CD4-positive, alpha-beta T cell treated with Interferon gamma for 1 hour (primary cell): ENCODE measurements around the gene LRPPRC.
A peak's percentile ranks its signal among the peaks of the same experiment; 100 is the strongest.

Experiments used
- DNase-seq: peaks from one replicate; pipeline ENCODE4 v3.0.0-alpha.2; 2020

Gene LRPPRC

GRCh38 chr2:43905871-43906270, 89.9 kb downstream of the LRPPRC start:
- no peak for DNase-seq

DNA sequence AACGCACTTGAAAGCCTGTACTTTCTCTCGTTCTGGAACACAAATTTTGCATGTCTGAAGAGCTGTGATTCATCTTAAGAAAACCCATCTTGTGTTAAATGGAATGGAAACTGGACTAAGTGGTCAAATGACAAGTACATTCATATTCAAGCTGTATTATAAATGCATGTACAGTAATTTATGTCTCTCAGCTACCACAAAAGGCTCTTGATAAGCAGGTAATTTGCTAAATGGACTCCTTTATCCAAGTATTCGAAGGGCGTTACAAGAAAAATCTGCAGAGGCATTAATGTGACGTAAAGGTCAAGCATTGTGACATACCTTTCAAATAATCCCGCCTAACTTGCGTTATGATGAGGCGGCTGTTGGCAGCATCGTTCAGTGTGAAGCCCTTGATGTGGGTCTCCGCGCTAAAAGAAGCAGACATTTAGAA, 90.4 kb downstream of the LRPPRC start:
- no peak for DNase-seq

DNA sequence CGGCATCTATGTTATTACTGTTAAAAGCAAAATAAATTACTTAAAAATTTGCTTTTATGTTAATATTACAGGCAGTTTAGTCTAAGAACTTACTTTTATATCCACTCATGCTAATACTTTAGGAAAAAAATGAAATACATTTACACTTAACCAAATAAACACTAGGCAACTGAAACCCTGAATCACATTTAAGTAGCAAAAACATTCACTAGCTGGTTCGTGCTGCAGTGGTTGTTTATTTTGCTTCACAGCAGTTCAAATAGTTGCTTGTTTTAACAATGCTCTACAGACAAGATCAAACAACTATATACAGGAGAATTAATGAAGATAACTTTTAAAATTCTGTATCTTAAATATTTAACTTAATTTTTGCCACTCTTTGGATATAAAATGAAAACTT, 96.2 kb downstream of the LRPPRC start:
- DNase-seq, result no peak

DNA sequence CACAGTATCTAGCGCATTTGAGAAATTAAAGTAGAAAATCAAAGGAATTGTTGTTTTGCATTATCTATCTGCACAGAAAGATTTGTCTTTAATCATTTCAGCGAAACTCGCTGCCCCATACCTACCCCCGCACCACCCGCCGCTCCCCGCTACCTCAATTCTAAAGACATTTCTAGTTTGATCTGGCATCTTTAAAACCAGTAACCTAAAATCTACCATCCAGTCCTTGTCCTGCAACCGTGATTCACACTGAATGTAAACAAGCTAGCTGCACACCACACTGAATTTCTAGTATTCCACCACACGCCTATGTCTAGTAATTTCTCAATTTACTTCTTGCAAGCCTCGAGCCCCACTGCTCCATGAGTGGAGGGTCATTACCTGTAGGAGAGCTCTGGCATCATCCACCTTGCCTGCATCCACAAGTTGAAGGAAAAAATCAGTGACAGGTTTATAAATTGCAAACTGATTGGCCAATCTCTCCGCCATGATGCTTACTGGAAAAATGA, 96.9 kb downstream of the LRPPRC start:
- DNase-seq, result no peak

GRCh38 chr2:43898134-43898837, 97.5 kb downstream of the LRPPRC start:
- no peak for DNase-seq

- no peak for DNase-seq
These were observed 98.3 kb downstream of the LRPPRC start for GRCh38 chr2:43897492-43897891.

GRCh38 chr2:43896906-43897305, 98.9 kb downstream of the LRPPRC start:
- DNase-seq, result no peak

GRCh38 chr2:43894743-43895142, 101.0 kb downstream of the LRPPRC start:
- DNase-seq, result no peak

DNA sequence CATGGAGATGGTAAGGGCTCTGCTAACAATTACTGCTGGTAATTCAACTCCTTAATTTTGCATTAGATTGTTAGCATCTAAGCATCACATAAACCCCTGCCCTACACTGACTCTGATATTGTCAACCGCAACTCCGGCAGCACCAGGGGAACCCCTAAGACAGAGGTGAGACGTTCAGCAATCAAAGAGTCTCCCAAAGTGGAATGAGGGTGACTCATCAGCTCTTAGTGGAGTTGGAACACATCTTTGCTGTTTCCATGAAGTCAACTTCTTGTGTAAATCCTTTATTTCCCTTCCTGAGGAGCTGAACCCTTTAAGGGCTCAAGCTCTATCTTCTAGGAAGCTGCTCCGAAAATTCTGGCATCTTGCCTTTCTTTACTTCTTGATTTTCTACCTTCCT, 104.9 kb downstream of the LRPPRC start:
- DNase-seq, result no peak

DNA sequence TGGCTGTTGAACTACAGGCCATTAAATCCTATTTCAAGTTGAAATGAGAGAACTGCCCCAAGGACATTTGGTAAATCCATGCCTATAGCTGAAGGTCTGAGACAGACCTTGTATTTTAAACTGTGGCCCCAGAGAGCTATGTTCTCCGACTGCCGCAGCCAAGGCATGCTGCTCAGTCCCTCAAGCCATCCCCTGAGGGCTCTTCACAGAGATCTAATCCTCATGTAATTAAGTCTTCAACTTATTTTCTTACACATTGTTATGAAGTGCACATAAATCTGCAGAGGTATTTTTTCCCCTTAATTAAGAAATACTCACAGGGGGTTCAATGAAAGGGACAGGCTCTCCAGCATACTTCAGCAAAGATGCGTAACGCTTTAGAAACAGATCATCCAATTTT, 106.4 kb downstream of the LRPPRC start:
- no peak for DNase-seq

DNA sequence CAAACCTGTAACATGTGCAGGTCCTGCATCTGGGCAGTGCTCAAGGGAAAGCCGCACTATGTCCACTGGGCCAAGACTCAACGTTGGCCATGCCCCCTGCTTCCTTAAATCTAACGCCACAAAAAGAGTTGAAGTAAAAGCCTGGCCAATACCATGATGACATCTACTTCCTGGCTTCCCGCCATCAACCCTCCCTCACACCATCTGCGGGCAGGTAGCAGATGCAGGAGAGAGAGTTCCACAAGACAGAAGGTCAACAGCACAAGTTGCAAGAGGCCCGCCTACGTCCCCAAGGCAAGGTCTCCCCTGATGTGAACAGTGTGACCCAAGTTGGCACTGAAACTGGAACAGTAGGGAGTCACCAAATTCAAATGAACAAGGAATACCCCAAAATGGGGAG, 108.6 kb downstream of the LRPPRC start:
- DNase-seq, result no peak

DNA sequence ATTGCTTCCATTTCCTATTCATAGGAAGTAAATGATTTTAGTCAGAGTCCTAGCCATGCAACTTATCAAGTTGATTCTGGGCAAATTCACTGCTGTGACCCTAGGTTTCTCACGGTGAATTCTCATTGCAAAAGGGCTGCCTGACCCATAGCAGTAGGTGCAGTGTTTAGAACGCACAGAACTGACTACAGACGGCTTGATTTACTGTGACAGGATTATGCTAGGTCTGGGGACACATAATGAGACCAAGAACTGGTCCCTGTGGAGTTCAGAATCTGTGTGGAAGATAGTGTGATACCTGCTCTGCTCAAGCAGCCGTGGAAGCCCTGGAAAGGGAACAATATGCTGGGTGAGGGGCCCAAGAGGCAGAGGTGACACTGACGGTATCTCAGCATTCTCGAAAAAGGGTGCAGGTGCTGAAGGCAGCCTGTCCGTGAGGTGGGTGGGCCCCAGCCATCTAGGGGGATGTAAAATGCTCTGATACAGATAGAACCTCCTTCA, 110.6 kb downstream of the LRPPRC start:
- DNase-seq, result no peak

GRCh38 chr2:43884689-43885088, 111.1 kb downstream of the LRPPRC start:
- DNase-seq, result no peak

GRCh38 chr2:43882312-43882711, 113.5 kb downstream of the LRPPRC start:
- no peak for DNase-seq

GRCh38 chr2:43880952-43881351, 114.8 kb downstream of the LRPPRC start:
- no peak for DNase-seq

GRCh38 chr2:43880471-43880870, 115.3 kb downstream of the LRPPRC start:
- DNase-seq, result no peak

DNA sequence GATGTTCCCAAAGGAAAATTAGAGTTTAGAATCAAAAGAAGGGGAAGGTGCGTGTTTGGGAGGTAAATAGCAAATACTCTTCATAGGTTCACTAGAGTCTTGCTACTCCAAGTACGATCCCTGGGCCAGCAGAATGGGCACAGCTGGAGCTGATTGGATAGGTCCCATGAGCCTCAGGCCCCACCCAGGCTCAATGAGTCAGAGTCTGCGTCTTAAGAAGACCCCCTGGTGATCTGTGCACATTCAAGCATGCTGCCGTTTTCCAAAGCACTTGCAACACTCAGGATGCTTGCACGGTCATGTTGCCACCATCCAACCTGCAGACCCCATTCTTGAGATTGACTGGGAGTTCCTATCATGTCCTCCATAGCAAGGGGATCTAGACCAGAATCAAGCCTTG, 116.5 kb downstream of the LRPPRC start:
- DNase-seq, result no peak

GRCh38 chr2:43877782-43878464, 117.9 kb downstream of the LRPPRC start:
- peak; percentile 29 for DNase-seq

GRCh38 chr2:43874776-43875451, 120.9 kb downstream of the LRPPRC start:
- no peak for DNase-seq

GRCh38 chr2:43872151-43872550, 123.6 kb downstream of the LRPPRC start:
- DNase-seq, result no peak

DNA sequence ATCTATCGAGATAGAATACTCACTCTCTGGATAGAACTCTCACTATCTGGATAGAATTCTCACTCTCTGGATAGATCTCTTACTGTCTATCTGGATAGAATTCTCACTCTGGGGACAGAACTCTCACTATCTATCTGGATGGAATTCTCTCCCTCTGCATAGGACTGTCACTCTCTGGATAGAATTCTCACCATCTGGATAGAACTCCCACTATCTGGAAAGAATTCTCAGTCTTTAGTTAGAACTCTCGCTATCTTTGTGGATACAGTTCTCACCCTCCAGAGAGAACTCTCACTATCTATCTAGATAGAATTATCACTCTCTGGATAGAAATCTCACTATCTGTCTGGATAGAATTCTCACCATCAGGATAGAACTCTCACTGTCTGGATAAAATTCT, 140.5 kb downstream of the LRPPRC start:
- no peak for DNase-seq

DNA sequence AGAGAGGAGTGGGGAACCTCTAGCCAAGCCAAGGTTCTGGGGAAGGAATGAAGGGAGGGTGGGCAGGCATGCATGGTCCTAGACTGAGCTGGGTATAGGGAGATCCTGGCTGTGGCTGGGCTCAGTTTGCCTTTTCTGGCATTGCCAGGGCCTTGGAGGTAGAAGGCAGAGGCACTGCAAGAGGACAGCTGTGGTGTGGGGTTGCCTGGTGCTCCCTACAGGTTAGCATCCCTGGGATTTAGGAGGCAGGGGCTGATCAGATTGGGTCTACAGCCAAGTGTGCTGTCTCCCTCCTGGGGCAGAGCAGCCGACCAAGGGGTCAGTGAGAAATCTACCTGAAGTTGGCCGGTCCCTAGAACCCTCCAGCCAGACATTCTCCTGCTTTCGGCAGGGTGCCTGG, 141.1 kb downstream of the LRPPRC start:
- no peak for DNase-seq

DNA sequence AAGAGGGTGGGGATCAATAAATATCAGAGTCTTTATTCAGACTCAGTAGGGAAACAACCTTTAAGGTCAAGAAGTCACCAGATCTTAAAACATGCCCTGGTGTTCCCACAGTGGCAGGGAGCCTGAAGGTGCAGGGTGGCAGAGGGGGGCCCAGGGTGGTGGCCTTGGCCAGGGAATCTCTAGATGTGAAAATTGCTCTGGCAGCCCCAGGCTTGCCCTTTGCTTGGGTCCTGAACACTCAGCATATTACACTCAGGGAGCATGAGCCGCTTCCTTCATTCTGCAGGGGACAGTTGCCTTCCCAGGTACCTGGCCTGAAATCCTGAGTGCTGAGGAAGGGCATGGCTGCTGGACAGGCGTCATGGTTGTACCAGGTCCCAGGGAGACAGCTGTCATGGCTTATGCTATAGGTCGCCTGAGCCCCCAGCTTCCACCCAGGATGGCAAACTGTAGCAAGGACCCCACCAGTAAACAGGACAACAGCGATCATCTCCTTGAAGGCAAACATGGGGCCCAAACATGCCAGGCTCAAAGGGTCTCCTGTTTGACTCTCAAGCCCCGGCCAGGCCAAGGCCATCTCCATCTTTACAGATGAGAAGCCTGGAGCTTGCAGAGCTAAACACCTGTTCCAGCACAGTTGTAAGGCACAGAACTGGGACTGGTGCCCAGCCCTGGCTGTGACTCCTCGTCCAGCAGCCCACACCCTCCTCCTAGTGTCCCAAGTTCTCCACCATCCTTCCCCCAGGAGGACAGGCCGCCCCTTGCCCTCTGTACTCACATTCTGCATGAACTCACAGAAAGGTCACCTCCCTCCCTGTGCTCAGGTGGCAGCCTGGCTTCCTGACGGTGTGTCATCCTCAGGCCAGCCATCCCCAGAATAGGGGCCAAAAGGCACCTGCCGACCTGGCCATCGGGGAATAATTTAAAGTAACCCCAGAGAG, 142.4 kb downstream of the LRPPRC start:
- DNase-seq, result no peak
